ENCODE measurements around the gene HK3.

DNA sequence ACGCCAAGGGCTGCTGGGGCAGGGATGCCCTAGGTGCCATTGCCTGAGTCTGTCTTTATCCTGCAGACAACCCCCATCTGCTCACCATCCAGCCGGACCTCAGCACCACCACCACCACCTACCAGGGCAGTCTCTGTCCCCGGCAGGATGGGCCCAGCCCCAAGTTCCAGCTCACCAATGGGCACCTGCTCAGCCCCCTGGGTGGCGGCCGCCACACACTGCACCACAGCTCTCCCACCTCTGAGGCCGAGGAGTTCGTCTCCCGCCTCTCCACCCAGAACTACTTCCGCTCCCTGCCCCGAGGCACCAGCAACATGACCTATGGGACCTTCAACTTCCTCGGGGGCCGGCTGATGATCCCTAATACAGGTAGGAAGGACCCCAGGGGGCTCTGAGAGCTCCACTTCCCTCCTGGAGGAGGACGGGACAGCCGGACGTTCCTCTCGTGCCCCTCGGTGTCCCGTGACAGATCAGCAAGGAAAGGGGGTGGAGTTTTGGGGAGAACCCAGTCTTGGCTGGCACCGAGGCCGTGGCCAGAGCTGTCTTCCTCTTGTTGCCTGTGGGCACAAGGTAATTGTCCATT lies 24.9 kb downstream of the HK3 start:
- TF ChIP-seq POLR2A (IDR thresholded peaks at IDR 0.05): no peak
- TF ChIP-seq, protein P1, sequence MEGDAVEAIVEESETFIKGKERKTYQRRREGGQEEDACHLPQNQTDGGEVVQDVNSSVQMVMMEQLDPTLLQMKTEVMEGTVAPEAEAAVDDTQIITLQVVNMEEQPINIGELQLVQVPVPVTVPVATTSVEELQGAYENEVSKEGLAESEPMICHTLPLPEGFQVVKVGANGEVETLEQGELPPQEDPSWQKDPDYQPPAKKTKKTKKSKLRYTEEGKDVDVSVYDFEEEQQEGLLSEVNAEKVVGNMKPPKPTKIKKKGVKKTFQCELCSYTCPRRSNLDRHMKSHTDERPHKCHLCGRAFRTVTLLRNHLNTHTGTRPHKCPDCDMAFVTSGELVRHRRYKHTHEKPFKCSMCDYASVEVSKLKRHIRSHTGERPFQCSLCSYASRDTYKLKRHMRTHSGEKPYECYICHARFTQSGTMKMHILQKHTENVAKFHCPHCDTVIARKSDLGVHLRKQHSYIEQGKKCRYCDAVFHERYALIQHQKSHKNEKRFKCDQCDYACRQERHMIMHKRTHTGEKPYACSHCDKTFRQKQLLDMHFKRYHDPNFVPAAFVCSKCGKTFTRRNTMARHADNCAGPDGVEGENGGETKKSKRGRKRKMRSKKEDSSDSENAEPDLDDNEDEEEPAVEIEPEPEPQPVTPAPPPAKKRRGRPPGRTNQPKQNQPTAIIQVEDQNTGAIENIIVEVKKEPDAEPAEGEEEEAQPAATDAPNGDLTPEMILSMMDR (IDR thresholded peaks at IDR 0.05): no peak

Data from right lobe of liver (tissue), 4 donors.